Loucy (cell line): Measurements from ENCODE around the gene HAPLN2.
"Not testable (repeated sequence)": the region's sequence is repeated elsewhere in the genome, so short reads cannot be mapped to it uniquely, and the experiment has no call there.

Experiments used
- H2AFZ ChIP-seq: fragments of 200-600 bp; sonication (generic); 2 replicates; pipeline ENCODE4 v1.6.0; 2016; ENCODE audit warnings: antibody characterized with exemption, mild to moderate bottlenecking, low read length, moderate library complexity
- H3F3A ChIP-seq: fragments of 200-600 bp; 2 replicates; pipeline ENCODE4 v1.6.0; 2016; ENCODE audit warnings: antibody characterized with exemption, low read depth, mild to moderate bottlenecking
- H3K27me3 ChIP-seq: fragments of 200-600 bp; sonication (generic); 2 replicates; pipeline ENCODE4 v1.6.1; 2014; ENCODE audit warnings: low read length, mild to moderate bottlenecking; ENCODE audit not compliant: insufficient read depth, poor library complexity, severe bottlenecking
- H3K36me3 ChIP-seq: fragments of 200-600 bp; sonication (generic); 2 replicates; pipeline ENCODE4 v1.6.1; 2016; ENCODE audit warnings: low read length; ENCODE audit not compliant: insufficient read depth
- H3K4me1 ChIP-seq: fragments of 200-600 bp; sonication (generic); 2 replicates; pipeline ENCODE4 v1.5.1; 2014; ENCODE audit warnings: low read length, mild to moderate bottlenecking; ENCODE audit not compliant: insufficient read depth, poor library complexity, severe bottlenecking
- H3K4me2 ChIP-seq: fragments of 200-600 bp; sonication (generic); 2 replicates; pipeline ENCODE4 v1.6.0; 2014; ENCODE audit warnings: antibody characterized with exemption, low read length, low read depth, mild to moderate bottlenecking; ENCODE audit not compliant: poor library complexity, severe bottlenecking
- H3K4me3 ChIP-seq: fragments of 200-600 bp; sonication (generic); 2 replicates; pipeline ENCODE4 v1.5.1; 2014; ENCODE audit warnings: low read length, mild to moderate bottlenecking, mixed read lengths; ENCODE audit not compliant: poor library complexity, severe bottlenecking
- H3K79me2 ChIP-seq: fragments of 200-600 bp; sonication (generic); 2 replicates; pipeline ENCODE4 v1.6.1; 2014; ENCODE audit warnings: low read length; ENCODE audit not compliant: insufficient read depth
- H3K9ac ChIP-seq: fragments of 200-600 bp; sonication (generic); 2 replicates; pipeline ENCODE4 v1.6.0; 2014; ENCODE audit warnings: mild to moderate bottlenecking, low read depth, low read length, moderate library complexity; ENCODE audit not compliant: poor library complexity, severe bottlenecking
- H3K9me2 ChIP-seq: fragments of 200-600 bp; sonication (generic); replicated peaks from 2 replicates; pipeline ENCODE4 v1.6.1; 2016; ENCODE audit warnings: low read depth, low read length, mixed read lengths
- H3K9me3 ChIP-seq: fragments of 200-600 bp; sonication (generic); 2 replicates; pipeline ENCODE4 v1.6.1; 2014; ENCODE audit warnings: mild to moderate bottlenecking, antibody characterized with exemption, low read length, low read depth; ENCODE audit not compliant: insufficient read depth
- H4K20me1 ChIP-seq: fragments of 200-600 bp; sonication (generic); 2 replicates; pipeline ENCODE4 v1.6.0; 2014; ENCODE audit warnings: antibody characterized with exemption, low read length, mild to moderate bottlenecking; ENCODE audit not compliant: insufficient read depth, poor library complexity, severe bottlenecking
- EZH2phosphoT487 ChIP-seq: fragments of 200-600 bp; IDR thresholded peaks from 2 replicates; pipeline ENCODE4 v1.6.1; 2018; ENCODE audit warnings: antibody characterized with exemption, mild to moderate bottlenecking, moderate library complexity, borderline replicate concordance
- TF ChIP-seq, protein P1 (sequence below): fragments of 200-600 bp; sonication (generic); conservative IDR thresholded peaks from 2 replicates; pipeline ENCODE4 v1.5.1; 2014; ENCODE audit warnings: mild to moderate bottlenecking, antibody characterized with exemption, low read length

HAPLN2 gene

DNA sequence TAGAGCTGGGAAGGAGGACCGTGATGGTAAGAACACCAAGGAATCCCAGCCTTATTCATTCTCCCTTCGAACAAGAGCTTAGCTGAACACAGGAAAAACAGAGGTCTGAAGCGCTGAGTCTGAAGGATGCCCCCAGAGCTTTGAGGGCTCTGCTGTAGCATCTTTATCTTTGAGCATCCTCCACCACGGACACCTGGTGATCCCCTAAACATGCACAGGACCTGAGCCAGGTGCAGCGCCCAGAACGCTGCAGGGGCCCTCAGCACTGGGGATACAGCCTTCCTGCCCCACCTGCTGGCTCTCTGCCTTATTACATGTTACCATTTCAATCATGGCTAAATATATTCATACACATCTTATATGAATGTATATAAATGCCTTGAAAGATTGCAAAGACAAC, 10.2 kb upstream of the HAPLN2 start:
- Histone ChIP-seq H3K36me3 (no peaks in the 10 kb centered on the region), H3K9me3 (no peaks in the 10 kb centered on the region), H3K4me1 (peaks cover 4% of the 10 kb centered on the region), H3K4me3 (no peak overlapping the region), H3K9me2 (no peaks in the 10 kb centered on the region), H3K27me3 (no peaks in the 10 kb centered on the region), H3K9ac (no peak overlapping the region), H3F3A (no peaks in the 10 kb centered on the region), H2AFZ (no peak overlapping the region), H3K4me2 (no peak overlapping the region), H4K20me1 (no peaks in the 10 kb centered on the region), H3K79me2 (no peaks in the 10 kb centered on the region)
- TF ChIP-seq, protein P1, sequence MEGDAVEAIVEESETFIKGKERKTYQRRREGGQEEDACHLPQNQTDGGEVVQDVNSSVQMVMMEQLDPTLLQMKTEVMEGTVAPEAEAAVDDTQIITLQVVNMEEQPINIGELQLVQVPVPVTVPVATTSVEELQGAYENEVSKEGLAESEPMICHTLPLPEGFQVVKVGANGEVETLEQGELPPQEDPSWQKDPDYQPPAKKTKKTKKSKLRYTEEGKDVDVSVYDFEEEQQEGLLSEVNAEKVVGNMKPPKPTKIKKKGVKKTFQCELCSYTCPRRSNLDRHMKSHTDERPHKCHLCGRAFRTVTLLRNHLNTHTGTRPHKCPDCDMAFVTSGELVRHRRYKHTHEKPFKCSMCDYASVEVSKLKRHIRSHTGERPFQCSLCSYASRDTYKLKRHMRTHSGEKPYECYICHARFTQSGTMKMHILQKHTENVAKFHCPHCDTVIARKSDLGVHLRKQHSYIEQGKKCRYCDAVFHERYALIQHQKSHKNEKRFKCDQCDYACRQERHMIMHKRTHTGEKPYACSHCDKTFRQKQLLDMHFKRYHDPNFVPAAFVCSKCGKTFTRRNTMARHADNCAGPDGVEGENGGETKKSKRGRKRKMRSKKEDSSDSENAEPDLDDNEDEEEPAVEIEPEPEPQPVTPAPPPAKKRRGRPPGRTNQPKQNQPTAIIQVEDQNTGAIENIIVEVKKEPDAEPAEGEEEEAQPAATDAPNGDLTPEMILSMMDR = peak; percentile 77
- TF ChIP-seq EZH2phosphoT487 = no peak

DNA sequence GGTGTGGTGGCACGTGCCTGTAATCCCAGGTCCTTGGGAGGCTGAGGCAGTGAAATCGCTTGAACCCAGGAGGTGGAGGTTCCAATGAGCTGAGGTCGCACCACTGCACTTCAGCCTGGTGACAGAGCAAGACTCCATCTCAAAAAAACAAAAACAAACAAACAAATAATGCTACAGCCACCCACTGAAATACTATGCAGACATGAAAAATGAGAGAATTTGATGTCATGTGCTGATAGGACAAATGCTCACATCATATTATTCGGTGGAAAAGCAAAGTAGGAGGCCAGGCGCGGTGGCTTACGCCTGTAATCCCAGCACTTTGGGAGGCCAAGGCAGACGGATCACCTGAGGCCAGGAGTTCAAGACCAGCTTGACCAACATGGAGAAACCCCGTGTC, 9.1 kb upstream of the HAPLN2 start:
- not testable (repeated sequence) for H3K9me2 ChIP-seq, H3F3A ChIP-seq, H4K20me1 ChIP-seq, H2AFZ ChIP-seq, H3K4me3 ChIP-seq, H3K79me2 ChIP-seq, H3K9ac ChIP-seq, H3K36me3 ChIP-seq, H3K4me2 ChIP-seq, H3K4me1 ChIP-seq, H3K9me3 ChIP-seq, H3K27me3 ChIP-seq

DNA sequence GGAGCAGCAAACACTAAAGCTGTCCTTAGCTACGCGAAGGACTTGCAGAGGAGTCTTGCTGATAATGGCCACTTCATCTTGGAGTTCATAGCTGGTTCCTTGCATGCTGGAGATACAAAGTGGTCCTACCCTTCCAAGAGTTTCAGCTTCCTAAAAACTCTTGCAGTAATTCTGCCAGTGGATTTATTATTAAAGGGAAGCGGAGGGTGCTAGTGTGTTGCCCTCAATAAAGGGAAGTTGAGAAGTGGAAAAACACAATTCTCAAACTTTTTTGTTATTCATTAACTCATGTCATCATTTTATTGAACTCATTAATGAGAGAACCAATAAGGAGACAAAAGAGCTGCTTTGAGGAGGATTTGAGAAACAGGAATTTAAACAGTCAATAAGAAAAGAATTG, 6.5 kb upstream of the HAPLN2 start:
- no peaks in the 10 kb centered on the region for H3K36me3 ChIP-seq
- no peaks in the 10 kb centered on the region for H3K9me2 ChIP-seq
- H3K4me3 ChIP-seq = no peak overlapping the region
- peaks cover 4% of the 10 kb centered on the region for H3K4me1 ChIP-seq
- H4K20me1 ChIP-seq = no peaks in the 10 kb centered on the region
- no peaks in the 10 kb centered on the region for H3K9me3 ChIP-seq
- no peak overlapping the region for H2AFZ ChIP-seq
- no peaks in the 10 kb centered on the region for H3K27me3 ChIP-seq
- no peaks in the 10 kb centered on the region for H3K79me2 ChIP-seq
- no peaks in the 10 kb centered on the region for H3F3A ChIP-seq
- no peak overlapping the region for H3K4me2 ChIP-seq
- TF ChIP-seq, protein P1 = no peak
- TF ChIP-seq EZH2phosphoT487 = no peak
- no peak overlapping the region for H3K9ac ChIP-seq

DNA sequence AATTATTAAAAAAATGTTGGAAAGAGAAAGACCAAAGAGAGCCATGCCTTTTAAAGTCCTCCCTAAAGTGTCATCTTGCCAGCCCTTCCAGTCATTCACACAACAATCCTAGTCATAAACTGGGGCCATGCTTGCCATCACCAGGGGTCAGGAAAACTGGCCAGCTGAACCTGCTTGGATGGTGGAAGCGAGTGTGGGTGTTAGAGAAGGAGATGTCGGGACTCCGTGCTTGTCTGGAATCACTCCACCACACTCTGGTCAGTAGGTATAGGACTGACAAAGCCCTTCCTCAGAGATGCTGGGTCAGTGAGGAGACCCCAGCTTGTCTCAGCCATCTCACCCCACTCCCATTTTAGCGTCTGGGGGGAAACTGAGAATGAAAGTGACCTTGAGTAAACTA, 3.3 kb upstream of the HAPLN2 start:
- H3K79me2 ChIP-seq = no peaks in the 10 kb centered on the region
- no peaks in the 10 kb centered on the region for H4K20me1 ChIP-seq
- H3K9me3 ChIP-seq = no peaks in the 10 kb centered on the region
- H3K4me3 ChIP-seq = no peak overlapping the region
- H2AFZ ChIP-seq = no peak overlapping the region
- no peaks in the 10 kb centered on the region for H3K36me3 ChIP-seq
- H3K9ac ChIP-seq = no peak overlapping the region
- peaks cover 8% of the 10 kb centered on the region for H3K4me1 ChIP-seq
- no peaks in the 10 kb centered on the region for H3K9me2 ChIP-seq
- H3F3A ChIP-seq = no peaks in the 10 kb centered on the region
- no peaks in the 10 kb centered on the region for H3K27me3 ChIP-seq
- H3K4me2 ChIP-seq = no peak overlapping the region
- no peak for TF ChIP-seq EZH2phosphoT487
- TF ChIP-seq, protein P1 = no peak
